HG03521 (cell line): Measurements from ENCODE around the gene RNASEH2C.
A peak's percentile ranks its signal among the peaks of the same experiment; 100 is the strongest.
"Not testable (repeated sequence)": the region's sequence is repeated elsewhere in the genome, so short reads cannot be mapped to it uniquely, and the experiment has no call there.

Source experiments
- ATAC-seq: cut with Tn5 transposase; IDR thresholded peaks from one replicate; pipeline ENCODE4 v1.9.1; 2021; ENCODE audit warnings: mild to moderate bottlenecking, moderate library complexity; ENCODE audit not compliant: unreplicated experiment

Gene RNASEH2C

DNA sequence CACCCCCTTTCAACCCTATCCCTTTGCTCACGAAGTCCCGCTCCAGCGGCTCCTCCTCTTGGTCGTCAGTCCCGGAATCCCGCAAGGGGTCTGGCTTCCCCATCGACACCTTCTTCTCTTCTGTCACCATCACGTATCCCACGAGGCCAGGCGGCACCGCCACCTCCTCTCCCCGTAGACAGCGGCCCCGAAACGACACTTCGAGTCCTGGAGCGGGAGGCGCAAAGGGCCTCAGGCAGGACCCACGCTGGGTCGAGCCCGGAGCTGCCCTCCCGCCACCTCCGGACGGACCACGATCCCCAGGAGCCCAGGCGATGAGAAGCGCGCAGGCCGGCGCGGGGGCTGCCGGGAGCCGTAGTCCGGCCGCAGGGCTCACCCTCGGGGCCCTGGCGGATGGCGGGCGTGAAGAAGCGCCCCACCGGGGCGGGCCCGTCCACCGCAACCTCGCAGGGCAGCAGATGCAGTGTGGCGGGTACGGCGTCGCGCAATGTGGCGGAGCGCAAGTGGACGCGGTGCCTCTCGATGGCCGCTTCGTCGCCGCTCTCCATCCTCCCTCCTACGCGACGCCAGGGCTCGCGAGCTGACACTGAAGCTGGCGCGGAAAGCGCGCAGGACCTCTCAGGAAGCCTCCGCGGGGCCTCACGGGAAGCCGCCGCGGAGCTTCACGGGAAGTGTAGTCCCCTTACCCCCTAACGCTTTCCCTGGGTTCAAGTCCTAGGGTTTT is at the start of gene RNASEH2C:
TSS of gene RNASEH2C (minus strand) at position 588 of the 724 bp plus-strand sequence. CDS start at position 548, 40 bp downstream.
- ATAC-seq = peak; percentile 73

DNA sequence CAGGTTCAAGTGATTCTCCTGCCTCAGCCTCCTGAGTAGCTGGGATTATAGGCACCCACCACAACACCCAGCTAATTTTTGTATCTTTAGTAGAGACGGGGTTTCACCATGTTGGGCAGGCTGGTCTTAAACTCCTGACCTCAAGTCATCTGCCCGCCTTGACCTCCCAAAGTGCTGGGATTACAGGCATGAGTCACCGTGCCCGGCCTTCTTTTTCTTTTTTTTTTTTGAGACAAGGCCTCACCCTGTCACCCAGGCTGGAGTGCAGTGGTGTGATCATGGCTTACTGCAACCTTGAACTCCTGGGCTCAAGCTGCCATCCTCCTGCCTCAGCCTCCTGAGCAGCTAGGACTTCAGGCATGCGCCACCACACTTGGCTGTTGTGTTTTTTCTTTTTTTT is 47.2 kb upstream of the RNASEH2C start:
- not testable (repeated sequence) for ATAC-seq

DNA sequence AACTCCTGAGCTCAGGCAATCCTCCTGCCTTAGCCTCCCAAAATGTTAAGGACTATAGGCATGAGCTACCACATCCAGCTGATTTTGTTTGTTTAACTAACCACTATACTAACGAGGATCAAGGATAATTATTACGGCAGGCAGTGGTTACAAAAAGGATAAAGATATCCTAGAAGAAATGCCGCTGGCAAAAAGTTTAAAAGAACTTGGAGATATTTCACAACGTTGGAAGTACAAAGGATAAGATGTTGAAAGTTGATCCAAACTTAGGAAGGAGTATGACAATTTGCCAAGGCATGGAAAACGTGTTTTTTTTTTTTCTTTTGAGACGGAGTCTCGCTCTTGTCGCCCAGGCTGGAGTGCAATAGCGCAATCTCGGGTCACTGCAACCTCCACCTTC is 46.8 kb upstream of the RNASEH2C start:
- ATAC-seq = no peak

DNA sequence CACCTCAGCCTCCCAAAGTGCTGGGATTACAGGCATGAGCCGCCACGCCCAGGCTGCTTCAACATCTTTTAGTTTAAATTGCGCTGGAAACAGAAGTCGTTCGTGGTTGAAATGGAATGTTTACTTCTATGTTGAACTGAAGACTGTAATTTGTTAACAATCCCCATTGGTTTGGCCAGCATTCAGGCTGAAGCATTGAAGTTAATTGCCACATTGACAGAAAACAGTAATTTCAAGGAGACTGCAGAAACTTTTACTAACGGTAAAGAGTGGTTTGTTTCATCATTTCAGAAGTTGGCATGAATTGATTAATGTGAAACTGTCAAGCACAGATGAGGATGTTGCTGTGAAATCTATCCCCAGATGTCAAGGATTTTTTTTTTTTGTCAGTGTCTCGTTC is 45.9 kb upstream of the RNASEH2C start:
- ATAC-seq = no peak

DNA sequence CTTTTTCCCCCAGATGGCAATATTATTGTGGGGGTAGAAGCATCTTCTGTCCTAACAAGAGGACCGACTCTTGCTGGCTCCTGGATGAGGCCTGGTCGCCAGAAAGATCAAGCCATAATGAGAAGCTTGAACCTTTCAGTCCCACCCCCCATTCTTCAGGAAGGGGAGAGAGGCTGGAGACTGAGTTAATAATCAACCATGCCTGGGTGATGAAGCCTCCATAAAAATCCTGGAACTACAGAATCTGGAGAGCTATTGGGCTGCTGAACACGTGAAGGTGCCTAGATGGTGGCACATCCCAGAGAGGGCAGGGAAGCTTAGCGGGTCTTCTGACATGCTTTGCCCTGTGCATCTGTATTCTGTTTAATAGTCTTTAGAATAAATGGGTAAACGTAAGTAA is 43.8 kb upstream of the RNASEH2C start:
- no peak for ATAC-seq

DNA sequence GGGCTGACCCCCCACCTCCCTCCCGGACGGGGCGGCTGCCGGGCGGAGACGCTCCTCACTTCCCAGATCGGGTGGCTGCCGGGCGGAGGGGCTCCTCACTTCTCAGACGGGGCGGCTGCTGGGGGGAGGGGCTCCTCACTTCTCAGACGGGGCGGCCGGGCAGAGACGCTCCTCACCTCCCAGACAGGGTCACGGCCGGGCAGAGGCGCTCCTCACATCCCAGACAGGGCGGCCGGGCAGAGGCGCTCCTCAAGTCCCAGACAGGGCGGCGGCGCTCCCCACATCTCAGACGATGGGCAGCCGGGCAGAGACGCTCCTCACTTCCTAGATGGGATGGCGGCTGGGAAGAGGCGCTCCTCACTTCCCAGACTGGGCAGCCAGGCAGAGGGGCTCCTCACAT is 42.2 kb upstream of the RNASEH2C start:
- ATAC-seq = not testable (repeated sequence)

DNA sequence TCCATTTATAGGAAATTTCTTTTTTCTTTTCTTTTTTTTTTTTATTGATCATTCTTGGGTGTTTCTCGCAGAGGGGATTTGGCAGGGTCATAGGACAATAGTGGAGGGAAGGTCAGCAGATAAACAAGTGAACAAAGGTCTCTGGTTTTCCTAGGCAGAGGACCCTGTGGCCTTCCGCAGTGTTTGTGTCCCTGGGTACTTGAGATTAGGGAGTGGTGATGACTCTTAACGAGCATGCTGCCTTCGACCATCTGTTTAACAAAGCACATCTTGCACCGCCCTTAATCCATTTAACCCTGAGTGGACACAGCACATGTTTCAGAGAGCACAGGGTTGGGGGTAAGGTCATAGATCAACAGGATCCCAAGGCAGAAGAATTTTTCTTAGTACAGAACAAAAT is 41.6 kb upstream of the RNASEH2C start:
- ATAC-seq = not testable (repeated sequence)

DNA sequence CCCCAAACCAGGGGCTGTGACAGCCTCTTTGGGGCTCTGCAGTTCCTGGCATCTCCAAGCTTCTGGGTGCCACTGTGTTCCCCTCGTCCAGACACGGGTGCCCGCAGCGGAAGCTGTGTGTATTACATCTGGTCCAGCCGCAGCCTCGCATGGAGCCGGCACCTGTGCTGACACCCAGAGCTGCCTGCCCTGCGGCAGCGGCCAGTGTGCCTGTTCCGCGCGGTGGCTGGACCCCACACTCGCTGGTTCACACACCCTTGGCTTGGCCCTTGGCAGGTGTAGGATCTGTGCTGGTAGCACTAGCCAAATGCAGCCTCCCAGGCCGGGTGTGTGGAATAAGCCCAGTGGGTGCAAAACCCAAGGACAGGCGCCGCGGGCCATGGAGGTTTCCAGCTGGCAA is 24.5 kb upstream of the RNASEH2C start:
- ATAC-seq = no peak

DNA sequence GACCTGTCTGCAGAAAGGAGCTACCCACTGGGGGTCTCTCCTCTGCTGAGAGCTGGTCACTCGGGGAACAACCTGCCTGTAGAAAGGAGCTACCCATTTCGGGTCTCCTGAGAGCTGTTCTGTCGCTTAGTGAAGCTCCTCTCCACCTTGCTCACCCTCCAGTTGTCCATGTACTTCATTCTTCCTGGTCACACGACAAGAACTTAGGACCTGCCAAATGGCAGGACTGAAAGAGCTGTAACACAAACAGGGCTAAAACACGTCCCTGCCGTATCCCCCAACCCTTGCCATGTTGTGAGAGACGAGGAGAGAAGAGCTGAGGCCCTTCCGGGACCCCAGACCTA is 24.1 kb upstream of the RNASEH2C start:
- ATAC-seq = no peak

DNA sequence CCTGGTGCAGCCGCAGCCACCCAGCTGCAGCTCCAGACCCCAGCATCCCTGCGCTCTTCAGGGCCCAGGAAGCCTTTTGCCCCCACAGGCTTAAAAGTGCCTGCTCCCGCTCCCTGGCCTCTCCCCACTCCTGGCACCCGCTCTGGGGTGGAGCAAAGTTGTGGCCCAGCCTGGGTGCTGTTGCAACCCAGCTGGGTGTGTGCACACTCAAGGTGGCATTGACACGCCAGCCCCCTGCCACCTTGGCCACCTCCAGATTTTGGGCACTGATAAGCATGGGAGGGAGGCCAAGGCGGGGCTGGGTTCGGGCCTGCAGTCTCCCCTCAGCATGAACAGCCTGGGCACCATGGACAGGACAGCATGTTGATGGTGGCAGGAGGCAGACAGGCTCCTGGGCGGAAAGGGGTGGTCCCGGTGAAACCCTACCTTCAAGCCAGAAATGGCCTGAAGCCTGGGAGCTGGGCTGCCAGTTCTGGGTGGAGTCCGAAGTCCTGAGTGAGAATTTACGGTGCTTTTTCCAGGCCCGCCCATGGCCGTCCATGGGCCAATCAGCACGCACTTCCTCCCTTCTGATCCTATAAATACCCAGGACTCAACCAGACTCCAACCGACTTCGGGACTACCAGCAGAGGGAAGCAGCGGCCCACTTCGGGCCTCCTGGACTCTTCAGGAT is 23.6 kb upstream of the RNASEH2C start:
- no peak for ATAC-seq

DNA sequence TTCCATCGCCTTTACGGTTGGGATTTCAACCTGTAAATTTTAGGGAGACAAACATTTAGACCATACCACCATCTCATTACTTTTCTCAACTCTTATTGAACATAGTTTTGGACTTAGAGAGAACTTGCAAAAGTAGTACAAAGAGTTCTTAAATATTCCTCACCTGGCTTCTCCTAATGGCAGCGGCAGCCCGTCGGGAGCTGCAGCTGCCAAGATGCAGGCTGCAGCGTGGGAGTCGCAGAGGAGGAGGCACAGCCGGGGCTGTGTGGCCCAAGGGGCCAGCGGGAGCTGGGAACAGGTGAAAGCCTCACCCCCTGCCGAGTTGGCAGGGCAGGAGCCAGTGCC is 23.1 kb upstream of the RNASEH2C start:
- no peak for ATAC-seq

DNA sequence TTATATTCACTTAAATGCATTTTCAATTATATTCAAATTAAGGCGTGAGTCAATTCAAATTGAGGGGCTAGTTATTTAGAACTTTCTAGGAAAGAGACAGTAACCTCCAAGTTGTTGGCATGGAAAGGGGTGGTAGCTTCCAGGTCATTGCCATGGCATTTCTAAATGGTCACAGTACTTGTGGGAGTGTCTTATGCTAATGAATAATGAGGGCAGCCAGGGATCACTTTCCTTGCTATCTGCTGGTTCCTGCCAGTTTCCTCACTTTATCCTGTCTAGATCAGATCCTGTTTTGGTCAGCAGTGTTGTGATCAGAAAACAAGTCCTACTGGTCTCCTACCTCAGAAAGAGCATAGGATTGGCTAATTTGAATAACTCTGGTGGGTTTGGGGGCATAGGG is 21.8 kb upstream of the RNASEH2C start:
- ATAC-seq = no peak

DNA sequence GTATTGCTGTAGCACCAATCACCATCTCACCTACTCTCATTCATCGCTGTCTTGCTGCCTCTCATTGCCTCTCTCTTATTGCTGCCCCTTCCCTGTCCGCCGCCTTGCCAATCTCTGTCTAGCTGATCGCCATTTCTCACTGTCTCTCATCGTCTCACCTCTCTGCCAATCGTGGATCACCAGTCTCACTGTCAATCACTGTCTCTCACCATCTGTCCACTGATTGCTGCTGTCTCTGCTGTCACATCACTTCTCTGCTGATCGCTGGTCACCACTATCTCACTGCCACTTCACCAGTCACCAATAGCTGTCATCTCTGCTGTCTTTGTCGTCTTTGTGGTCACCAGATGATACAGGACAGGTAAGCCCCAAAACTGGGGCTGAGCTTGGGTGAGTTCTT is 20.6 kb upstream of the RNASEH2C start:
- ATAC-seq = no peak

DNA sequence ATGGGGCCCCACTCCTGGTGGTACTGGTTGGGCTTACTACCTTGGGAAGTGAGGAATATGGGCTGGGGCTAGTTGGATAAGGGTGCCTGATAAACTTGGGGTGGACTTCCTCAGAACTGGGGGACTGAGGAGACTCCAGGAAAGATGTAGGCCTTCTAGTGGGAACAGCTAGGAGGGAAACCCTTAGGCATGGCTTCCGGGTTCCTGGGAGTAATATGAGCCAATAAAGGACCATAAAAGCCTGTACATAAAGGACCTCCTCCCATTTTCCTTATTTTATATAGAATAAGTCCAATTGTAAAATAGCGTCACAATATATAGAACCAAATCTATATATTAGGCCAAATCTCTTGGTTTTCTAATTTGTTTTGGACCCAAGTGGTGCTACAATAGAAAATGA is 18.4 kb upstream of the RNASEH2C start:
- no peak for ATAC-seq

DNA sequence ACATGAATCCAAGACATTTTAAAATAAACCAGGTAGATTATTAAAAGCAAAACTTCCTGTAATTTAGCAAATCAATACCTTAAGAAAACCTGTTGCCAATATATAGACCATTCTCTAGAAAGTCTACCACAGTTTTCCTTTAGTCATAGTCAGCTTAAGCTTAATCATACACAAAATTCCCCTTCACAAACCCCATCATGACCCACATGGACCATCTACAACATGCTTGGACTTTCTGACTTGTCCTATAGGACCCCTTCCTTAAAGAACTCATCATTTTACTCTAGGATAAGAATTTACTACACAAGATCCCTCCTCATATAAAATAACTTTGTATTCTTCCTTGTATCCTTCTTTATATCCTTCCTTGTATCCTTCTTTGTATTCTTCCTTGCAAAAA is 16.2 kb upstream of the RNASEH2C start:
- no peak for ATAC-seq

DNA sequence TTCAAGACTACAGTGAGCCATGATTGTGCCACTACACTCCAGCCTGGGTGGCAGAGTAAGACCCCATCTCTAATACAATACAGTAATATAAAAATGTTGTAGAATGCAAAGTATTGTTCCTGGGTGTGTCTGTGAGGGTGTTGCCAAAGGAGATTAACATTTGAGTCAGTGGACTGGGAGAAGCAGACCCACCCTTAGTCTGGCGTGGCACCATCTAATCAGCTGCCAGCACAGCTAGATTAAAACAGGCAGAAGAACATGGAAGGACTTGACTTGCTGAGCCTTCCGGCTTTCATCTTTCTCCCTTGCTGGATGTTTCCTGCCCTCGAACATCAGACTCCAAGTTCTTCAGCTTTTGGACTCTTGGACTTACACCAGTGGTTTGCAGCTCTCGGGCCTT is 14.5 kb upstream of the RNASEH2C start:
- not testable (repeated sequence) for ATAC-seq

DNA sequence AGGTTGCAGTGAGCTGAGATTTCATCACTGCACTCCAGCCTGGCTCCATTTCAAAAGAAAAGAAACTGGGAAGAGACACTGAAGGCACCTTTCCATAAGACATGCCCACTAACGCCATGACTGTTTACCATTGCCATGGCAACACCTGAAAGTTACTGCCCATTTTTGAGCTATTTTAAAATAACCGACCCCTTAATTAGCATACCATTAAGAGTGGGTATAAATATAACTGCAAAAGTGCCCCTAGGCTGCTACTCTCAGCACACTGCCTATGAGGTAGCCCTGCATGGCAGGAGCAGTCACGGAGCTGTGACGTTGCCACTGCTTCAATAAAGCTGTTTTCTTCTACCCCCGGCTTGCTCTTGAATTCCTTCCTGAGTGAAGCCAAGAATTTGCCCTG is 9.9 kb upstream of the RNASEH2C start:
- no peak for ATAC-seq

DNA sequence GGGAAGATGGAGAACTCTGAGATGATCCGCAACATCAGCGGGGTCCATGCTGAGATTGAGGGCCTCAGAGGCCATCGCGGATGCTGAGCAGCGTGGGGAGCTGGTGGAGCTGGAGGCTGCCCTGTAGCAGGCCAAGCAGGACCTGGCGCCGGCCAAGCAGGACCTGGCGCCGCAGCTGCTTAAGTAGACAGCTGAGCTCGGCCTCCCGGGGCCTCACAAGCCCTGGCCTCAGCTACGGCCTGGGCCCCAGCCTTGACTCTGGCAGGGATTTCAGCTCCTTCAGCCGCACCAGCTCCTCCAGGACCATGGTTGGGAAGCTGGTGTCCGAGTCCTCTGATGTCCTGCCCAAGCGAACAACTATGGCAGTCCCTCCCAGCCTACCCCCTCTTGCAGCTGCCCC is 7.3 kb upstream of the RNASEH2C start:
- ATAC-seq = no peak

DNA sequence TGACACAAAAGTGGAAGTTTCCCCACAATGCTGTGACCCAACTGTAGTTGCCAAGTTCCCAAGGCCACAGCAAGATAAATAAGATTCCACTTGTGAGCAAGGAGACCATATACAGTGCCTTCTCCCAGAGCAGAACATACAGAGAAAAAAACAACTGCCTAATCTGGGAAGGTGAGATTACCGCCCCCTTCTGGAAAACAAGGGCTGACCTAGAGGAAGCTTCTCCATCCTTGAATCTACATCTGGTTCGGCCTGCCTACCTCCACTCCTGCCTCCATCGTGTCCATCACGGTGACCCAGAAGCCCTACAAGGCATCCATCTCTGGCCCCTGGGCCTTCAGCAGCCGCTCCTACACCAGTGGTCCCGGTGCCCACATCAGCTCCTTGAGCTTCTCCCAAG is 6.1 kb upstream of the RNASEH2C start:
- no peak for ATAC-seq

DNA sequence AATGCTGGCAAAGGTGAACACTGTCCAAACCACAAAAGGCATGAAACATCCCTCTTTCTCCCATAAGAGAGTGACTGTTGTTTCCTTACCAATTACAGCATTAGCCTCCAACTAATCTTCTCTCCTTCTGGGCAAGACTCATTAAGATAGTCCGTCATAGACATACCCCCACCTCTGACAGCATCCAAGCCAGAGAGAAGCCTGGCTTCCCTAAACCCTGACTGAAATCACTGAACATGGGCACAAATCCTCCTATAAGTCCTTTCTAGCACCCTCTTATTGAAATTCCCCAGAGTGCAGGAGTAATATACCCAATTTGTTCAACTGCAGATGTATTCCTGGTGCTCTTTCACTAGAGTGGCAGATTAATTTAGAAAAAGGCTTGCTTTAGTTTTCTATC is 1.7 kb upstream of the RNASEH2C start:
- ATAC-seq = no peak

DNA sequence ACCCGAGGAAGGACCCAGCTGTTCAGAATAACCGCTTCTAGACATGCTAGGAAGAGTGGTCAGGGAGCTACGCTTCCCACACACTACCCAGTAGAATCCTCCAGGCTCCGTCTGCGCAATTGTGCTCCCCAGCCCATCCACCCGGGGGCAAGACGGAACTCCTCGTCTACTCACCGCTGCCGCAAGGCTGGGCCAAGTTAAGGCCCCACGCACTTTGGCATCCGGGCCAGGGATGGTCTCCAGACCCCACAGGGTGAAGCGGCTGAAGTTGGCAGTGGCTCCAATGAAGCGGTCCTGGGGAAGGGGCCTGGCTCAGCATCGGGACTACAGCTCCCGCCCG is 757 bp downstream of the RNASEH2C start:
- ATAC-seq = peak; percentile 11

DNA sequence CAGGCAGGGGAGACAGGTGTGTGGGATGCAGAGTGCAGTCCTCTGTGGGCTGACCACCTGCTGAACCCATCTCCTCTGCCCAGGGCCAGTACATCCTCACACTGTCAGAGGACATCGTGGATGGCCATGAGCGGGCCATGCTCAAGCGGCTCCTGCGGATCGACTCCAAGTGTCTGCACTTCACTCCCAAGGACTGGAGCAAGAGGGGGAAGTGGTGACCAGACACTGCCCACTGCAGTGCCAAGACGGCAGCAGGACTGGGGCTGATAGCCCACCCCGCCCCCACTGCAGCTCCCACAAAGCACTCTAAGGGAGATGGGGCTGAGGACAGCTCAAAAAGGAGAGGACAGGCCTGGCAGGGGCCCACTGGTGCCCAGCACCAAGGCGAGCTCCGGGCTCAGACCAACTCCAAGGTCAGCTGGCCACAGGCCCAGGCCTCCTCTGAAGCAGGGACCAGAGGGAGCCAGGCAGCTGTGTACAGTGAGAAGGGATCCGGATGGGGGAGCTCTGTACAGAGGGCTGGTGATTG is 1.6 kb downstream of the RNASEH2C start:
- ATAC-seq = no peak

DNA sequence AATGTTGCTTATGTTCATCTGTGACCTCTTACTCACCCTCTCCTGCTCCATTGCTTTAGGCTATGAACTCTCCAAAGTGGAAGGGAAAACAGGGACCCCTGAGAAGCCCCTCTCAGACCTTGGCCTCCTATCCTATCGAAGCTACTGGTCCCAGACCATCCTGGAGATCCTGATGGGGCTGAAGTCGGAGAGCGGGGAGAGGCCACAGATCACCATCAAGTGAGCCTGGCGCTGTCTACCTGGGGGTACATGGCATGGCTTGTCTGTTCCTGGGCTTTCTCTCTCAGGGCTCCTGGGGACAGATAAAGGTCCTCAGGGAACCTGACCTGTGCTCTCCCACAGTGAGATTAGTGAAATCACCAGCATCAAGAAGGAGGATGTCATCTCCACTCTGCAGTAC is 2.1 kb downstream of the RNASEH2C start:
- no peak for ATAC-seq
